ENCODE results near the gene PDE2A. TPM values are rescaled to one million over a fixed set of nuclear protein-coding genes. Genes with fewer than 3 reads are reported as not detected.

Gene PDE2A
- total and polyA plus RNA-seq, 3 donors from 2014 or later: 14.1 to 20.6 (median 15.2) TPM

GRCh38 chr11:72642043-72642883, 32.0 kb downstream of the PDE2A start:
- Histone ChIP-seq H3K36me3 (ENCODE audit: low read depth, missing control alignments) (no peaks in the 10 kb centered on the region), H3K4me3 (peak overlapping the region; percentile 32 to 45), H3K9me3 (no peaks in the 10 kb centered on the region), H3K27ac (no peak overlapping the region), H3K27me3 (no peaks in the 10 kb centered on the region), H3K4me1 (peaks cover 13% of the 10 kb centered on the region)
- 2 to 3% methylated on average over 38 to 44 of the region's 85 CpGs for WGBS, 2 donors
- TF ChIP-seq CTCF (IDR thresholded peaks at IDR 0.05) (no peak), POLR2A (IDR thresholded peaks at IDR 0.05) (no peak)
- peak; percentile 23 for DNase-seq
- intact Hi-C loops (cut with DNase I; ENCODE audit: low total_unique reads): loop anchor here (5.0 kb wide), 1 partner anchor 55 kb away; no protein-coding TSS in a partner anchor

- Histone ChIP-seq H3K4me3 (peak overlapping the region; percentile 32 to 44), H3K27ac (no peak overlapping the region), H3K36me3 (ENCODE audit: low read depth, missing control alignments) (no peaks in the 10 kb centered on the region), H3K4me1 (peaks cover 13% of the 10 kb centered on the region), H3K27me3 (no peaks in the 10 kb centered on the region), H3K9me3 (no peaks in the 10 kb centered on the region)
- 33 to 38% methylated on average over 7 to 12 of the region's 12 CpGs for WGBS, 2 donors
- intact Hi-C loops (cut with DNase I; ENCODE audit: low total_unique reads): loop anchor here (5.0 kb wide), 1 partner anchor 54 kb away; no protein-coding TSS in a partner anchor
- DNase-seq: no peak
- no peak for TF ChIP-seq POLR2A (IDR thresholded peaks at IDR 0.05)
- no peak for TF ChIP-seq CTCF (IDR thresholded peaks at IDR 0.05)
Measured at GRCh38 chr11:72641522-72642042, 32.6 kb downstream of the PDE2A start.

- H3K27me3 ChIP-seq: no peaks in the 10 kb centered on the region
- 77 to 82% methylated on average over 19 to 23 of the region's 23 CpGs for WGBS, 2 donors
- no peaks in the 10 kb centered on the region for H3K9me3 ChIP-seq
Measured at GRCh38 chr11:72639502-72640375, 34.5 kb downstream of the PDE2A start.

GRCh38 chr11:72637926-72638325, 36.3 kb downstream of the PDE2A start:
- Histone ChIP-seq H3K36me3 (ENCODE audit: low read depth, missing control alignments) (no peaks in the 10 kb centered on the region), H3K27me3 (no peaks in the 10 kb centered on the region), H3K4me3 (no peak overlapping the region), H3K9me3 (no peaks in the 10 kb centered on the region), H3K4me1 (peaks cover 9% of the 10 kb centered on the region), H3K27ac (no peak overlapping the region)
- TF ChIP-seq CTCF (IDR thresholded peaks at IDR 0.05) (no peak), POLR2A (IDR thresholded peaks at IDR 0.05) (no peak)
- 81 to 85% methylated on average over 6 to 8 of the region's 8 CpGs for WGBS, 2 donors
- DNase-seq: no peak
- intact Hi-C loops (cut with DNase I; ENCODE audit: low total_unique reads): no loop called here

More at GRCh38 chr11:72639502-72640375, 34.5 kb downstream of the PDE2A start:
- H3K36me3 ChIP-seq (ENCODE audit: low read depth, missing control alignments): no peaks in the 10 kb centered on the region
- no peak for DNase-seq
- no peak for TF ChIP-seq POLR2A (IDR thresholded peaks at IDR 0.05)
- no peak for TF ChIP-seq CTCF (IDR thresholded peaks at IDR 0.05)
- H3K4me1 ChIP-seq: peaks cover 13% of the 10 kb centered on the region
- H3K27ac ChIP-seq: no peak overlapping the region
- H3K4me3 ChIP-seq: no peak overlapping the region
- intact Hi-C loops (cut with DNase I; ENCODE audit: low total_unique reads): loop anchor here (5.0 kb wide), 1 partner anchor 52 kb away; no protein-coding TSS in a partner anchor
